SK-N-MC (cell line): ENCODE measurements around the gene PDCD2.

Source experiments
- EZH2 ChIP-seq: fragments of 200-600 bp; sonication (generic); IDR thresholded peaks from one replicate; pipeline ENCODE4 v1.6.1; 2017; ENCODE audit warnings: antibody characterized with exemption
- FOXP2 ChIP-seq: optimal IDR thresholded peaks from 2 replicates; pipeline ENCODE3; 2011; ENCODE audit warnings: mild to moderate bottlenecking, moderate library complexity; ENCODE audit not compliant: insufficient read depth; ENCODE audit errors: extremely low read length, control extremely low read depth
- POLR2AphosphoS5 ChIP-seq: IDR thresholded peaks from 2 replicates; pipeline ENCODE4 v1.6.1; 2012; ENCODE audit warnings: mild to moderate bottlenecking, low read depth, low read length, borderline replicate concordance

DNA sequence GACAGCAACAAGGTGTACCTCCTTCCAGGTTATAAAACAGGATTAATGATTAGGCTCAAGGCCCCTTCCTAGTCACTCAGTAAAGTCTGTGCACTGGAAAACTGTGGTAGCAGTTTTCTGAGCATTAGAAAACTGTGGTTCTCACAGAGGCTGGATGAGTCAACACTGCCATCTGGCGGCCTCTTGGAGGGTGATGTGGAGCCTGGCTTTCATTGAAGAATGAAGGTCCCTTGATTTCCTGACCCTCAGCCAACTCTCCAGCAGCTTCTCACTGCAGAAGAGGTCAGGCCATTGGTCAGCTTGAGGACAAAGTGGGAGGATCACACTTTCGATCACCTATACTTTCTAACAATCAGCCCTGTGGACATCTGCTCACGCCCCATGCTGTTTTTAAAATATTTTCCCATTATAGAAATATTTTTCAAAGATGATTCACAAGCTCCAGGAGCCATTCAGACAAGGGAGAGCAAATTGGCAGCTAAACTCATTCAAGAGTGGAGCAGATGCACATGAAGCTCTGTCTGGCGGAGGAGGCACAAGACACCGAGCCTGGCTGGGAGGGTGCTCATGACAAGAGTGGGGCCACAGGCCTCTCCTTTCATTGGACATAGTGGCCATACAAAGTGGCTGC lies 54.5 kb downstream of the PDCD2 start:
- TF ChIP-seq EZH2 (no peak), FOXP2 (no peak), POLR2AphosphoS5 (no peak)
